HEK293 (cell line): Measurements from ENCODE around the gene ADPRHL1.
A peak's percentile ranks its signal among the peaks of the same experiment; 100 is the strongest.

Experiments
- CTCF ChIA-PET: fragments of 350-600 bp; formaldehyde crosslinking; extraction: SDS; loops from one replicate; lab custom pipeline; 2021; ENCODE audit warnings: antibody characterized with exemption; lab: Yijun Ruan, JAX
- POLR2A ChIA-PET: fragments of 300-600 bp; formaldehyde crosslinking; extraction: SDS; loops from one replicate; lab custom pipeline; 2020; ENCODE audit warnings: antibody characterized with exemption, inconsistent platforms; lab: Yijun Ruan, JAX
- H3K27ac ChIP-seq: fragments of 200-500 bp; sonication (Bioruptor generic); 2 replicates; pipeline ENCODE4 v1.5.1; 2014; ENCODE audit warnings: low read depth, low read length, control low read depth, inconsistent platforms; ENCODE audit errors: extremely low read depth
- H3K36me3 ChIP-seq, 2 experiments: fragments of 200-500 bp in 1 of 2; sonication (Bioruptor generic) in 1 of 2; 1 replicate in 1 of 2; 2 replicates in 1 of 2; pipeline ENCODE4 v1.5.1; 2014 to 2017; ENCODE audit warnings: inconsistent platforms in 2 of 2, low read length in 2 of 2; ENCODE audit not compliant: control insufficient read depth in 2 of 2, insufficient read depth in 1 of 2
- H3K4me1 ChIP-seq: fragments of 200-500 bp; sonication (Bioruptor generic); 2 replicates; pipeline ENCODE4 v1.5.1; 2014; ENCODE audit warnings: mild to moderate bottlenecking, low read length, inconsistent platforms; ENCODE audit not compliant: control insufficient read depth, insufficient read depth
- H3K4me3 ChIP-seq: 2 replicates; pipeline ENCODE4 v1.5.1; 2011; ENCODE audit warnings: low read depth, mild to moderate bottlenecking, control low read depth, low read length, moderate library complexity
- H3K9me3 ChIP-seq: fragments of 200-500 bp; sonication (Bioruptor generic); 2 replicates; pipeline ENCODE4 v1.5.1; 2014; ENCODE audit warnings: low read depth, low read length, inconsistent platforms; ENCODE audit not compliant: control insufficient read depth, insufficient read depth
- SP2 ChIP-seq: fragments of 450-650 bp; formaldehyde crosslinking; IDR thresholded peaks from 2 replicates; pipeline ENCODE4 v1.5.1; 2016; ENCODE audit warnings: missing biosample characterization, missing genetic modification characterization
- ZFP3 ChIP-seq: fragments of 450-650 bp; formaldehyde crosslinking; IDR thresholded peaks from 2 replicates; pipeline ENCODE4 v1.5.1; 2016; ENCODE audit warnings: low read depth, missing biosample characterization, missing genetic modification characterization
- ZNF341 ChIP-seq: fragments of 450-650 bp; formaldehyde crosslinking; IDR thresholded peaks from 2 replicates; pipeline ENCODE4; 2016; ENCODE audit warnings: low read depth, missing biosample characterization, missing genetic modification characterization
- ZNF37A ChIP-seq: fragments of 450-650 bp; IDR thresholded peaks from 2 replicates; pipeline ENCODE4 v1.5.1; 2018; ENCODE audit warnings: missing biosample characterization, missing genetic modification characterization
- ZNF600 ChIP-seq: fragments of 450-650 bp; formaldehyde crosslinking; IDR thresholded peaks from 2 replicates; pipeline ENCODE4 v1.5.1; 2016; ENCODE audit warnings: missing biosample characterization, missing genetic modification characterization
- ZNF626 ChIP-seq: fragments of 450-650 bp; sonication (Bioruptor Pico); formaldehyde crosslinking; IDR thresholded peaks from 2 replicates; pipeline ENCODE4 v1.5.1; 2018; ENCODE audit warnings: missing biosample characterization, missing genetic modification characterization, inconsistent platforms
- ZNF747 ChIP-seq: fragments of 450-650 bp; formaldehyde crosslinking; IDR thresholded peaks from 2 replicates; pipeline ENCODE4 v1.5.1; 2016; ENCODE audit warnings: missing biosample characterization, missing genetic modification characterization
- TF ChIP-seq, protein P1 (sequence below): IDR thresholded peaks from 2 replicates; pipeline ENCODE4 v1.6.1; 2011; ENCODE audit warnings: mild to moderate bottlenecking, low read depth, low read length, borderline replicate concordance
- TF ChIP-seq, protein P2 (sequence below): fragments of 450-650 bp; formaldehyde crosslinking; IDR thresholded peaks from 2 replicates; pipeline ENCODE4 v1.5.1; 2016; ENCODE audit warnings: missing biosample characterization, missing genetic modification characterization
- TF ChIP-seq, protein P3 (sequence below): fragments of 450-650 bp; formaldehyde crosslinking; IDR thresholded peaks from 2 replicates; pipeline ENCODE4 v1.5.1; 2016; ENCODE audit warnings: missing biosample characterization, missing genetic modification characterization
- TF ChIP-seq, protein P4 (sequence below): fragments of 450-650 bp; formaldehyde crosslinking; IDR thresholded peaks from 2 replicates; pipeline ENCODE4 v1.5.1; 2016; ENCODE audit warnings: missing biosample characterization, missing genetic modification characterization

The ADPRHL1 gene

DNA sequence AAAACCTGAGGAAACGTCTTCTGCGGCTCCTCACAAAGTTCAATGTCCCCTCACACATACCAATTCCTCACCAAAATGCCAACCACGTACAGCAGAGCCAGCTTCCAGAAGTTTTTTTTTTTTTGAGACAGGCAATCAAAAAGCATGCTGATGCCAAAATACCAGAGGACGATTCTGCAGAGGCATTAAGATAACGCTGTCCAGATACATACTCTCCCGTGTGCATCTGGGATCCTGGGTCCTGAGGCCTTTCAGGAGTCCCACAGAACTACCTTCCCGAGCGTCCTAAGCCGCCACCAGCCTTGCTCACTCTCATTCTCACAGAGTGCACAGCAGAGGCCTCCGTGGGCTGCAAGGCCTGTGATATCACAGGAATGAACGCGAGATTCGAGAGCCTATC is 32.3 kb upstream of the ADPRHL1 start (continued):
- TF ChIP-seq, protein P1, sequence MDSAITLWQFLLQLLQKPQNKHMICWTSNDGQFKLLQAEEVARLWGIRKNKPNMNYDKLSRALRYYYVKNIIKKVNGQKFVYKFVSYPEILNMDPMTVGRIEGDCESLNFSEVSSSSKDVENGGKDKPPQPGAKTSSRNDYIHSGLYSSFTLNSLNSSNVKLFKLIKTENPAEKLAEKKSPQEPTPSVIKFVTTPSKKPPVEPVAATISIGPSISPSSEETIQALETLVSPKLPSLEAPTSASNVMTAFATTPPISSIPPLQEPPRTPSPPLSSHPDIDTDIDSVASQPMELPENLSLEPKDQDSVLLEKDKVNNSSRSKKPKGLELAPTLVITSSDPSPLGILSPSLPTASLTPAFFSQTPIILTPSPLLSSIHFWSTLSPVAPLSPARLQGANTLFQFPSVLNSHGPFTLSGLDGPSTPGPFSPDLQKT = no peak

DNA sequence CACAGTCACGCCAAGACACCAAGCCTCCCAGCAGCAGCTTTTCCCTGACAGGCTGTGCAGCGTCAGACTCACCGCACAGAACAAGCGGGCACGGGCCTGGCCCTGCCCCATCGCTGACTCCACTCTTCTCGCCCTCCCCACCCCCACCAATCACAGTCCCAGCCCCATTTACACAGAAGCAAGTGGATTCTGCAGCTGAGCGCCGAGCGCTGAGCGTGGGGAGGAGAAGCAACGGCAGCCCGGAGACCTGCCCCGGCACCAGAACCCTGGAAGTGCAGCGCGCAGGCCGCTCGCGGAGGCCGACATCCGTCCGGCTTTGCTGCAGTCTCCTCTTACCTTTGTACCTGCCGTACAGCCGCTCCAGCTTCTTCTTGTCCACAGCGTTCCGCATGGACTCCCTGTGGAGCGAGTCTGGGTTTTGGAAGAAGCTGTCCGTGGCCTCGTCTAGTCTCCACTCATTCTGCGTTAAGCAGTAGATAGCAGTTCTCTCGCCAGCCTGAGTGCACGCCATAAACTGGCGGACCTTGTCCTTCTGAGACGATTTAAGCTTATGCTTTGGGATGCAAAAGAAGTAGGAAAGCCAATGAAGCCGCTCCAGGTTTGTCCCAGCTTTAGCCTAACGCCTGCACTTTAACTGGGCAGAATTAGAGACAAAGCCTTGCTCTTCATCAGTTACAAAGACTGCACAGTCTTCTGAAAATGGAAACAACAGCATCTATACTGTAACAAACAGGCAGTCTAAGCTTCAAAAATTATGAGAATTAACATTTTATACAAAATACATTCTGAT is 30.4 kb upstream of the ADPRHL1 start:
- ChIA-PET CTCF (interaction anchor here (0.7 to 1.1 kb wide), 3 partner anchors 9 to 78 kb away, joined by 3 to 4 read pairs (median 3); no protein-coding TSS in a partner anchor), POLR2A (no interaction called here)
- TF ChIP-seq, protein P2, sequence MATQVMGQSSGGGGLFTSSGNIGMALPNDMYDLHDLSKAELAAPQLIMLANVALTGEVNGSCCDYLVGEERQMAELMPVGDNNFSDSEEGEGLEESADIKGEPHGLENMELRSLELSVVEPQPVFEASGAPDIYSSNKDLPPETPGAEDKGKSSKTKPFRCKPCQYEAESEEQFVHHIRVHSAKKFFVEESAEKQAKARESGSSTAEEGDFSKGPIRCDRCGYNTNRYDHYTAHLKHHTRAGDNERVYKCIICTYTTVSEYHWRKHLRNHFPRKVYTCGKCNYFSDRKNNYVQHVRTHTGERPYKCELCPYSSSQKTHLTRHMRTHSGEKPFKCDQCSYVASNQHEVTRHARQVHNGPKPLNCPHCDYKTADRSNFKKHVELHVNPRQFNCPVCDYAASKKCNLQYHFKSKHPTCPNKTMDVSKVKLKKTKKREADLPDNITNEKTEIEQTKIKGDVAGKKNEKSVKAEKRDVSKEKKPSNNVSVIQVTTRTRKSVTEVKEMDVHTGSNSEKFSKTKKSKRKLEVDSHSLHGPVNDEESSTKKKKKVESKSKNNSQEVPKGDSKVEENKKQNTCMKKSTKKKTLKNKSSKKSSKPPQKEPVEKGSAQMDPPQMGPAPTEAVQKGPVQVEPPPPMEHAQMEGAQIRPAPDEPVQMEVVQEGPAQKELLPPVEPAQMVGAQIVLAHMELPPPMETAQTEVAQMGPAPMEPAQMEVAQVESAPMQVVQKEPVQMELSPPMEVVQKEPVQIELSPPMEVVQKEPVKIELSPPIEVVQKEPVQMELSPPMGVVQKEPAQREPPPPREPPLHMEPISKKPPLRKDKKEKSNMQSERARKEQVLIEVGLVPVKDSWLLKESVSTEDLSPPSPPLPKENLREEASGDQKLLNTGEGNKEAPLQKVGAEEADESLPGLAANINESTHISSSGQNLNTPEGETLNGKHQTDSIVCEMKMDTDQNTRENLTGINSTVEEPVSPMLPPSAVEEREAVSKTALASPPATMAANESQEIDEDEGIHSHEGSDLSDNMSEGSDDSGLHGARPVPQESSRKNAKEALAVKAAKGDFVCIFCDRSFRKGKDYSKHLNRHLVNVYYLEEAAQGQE (tag by site-specific recombination) = no peak
- TF ChIP-seq ZNF600 (tag by site-specific recombination) (0 out of 2 replicates have a peak, but pooled peaks have one; percentile 17), ZNF747 (tag by site-specific recombination) (no peak), ZNF37A (tag by site-specific recombination) (no peak), ZNF341 (tag by site-specific recombination) (no peak)

DNA sequence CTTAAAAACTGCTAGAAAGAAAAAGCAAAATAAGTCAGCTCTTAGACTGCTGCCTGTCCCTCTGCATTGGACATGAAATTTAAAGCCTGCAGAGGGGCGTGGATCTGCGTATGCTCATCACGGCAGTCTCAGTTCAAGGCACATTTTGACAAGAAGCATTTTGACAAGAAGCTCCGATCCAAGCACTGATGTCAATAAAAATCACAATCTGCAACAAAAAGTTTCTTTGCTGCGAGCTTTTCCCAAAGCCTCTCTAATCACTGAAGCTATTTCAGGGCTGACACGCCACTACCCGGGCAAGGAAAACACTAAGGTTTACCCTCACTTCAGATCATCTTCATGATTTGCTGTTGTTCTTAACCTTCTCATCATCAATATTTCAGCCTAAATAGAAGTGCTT is 29.8 kb upstream of the ADPRHL1 start:
- TF ChIP-seq SP2 = no peak
- no peak for TF ChIP-seq ZNF626 (tag by site-specific recombination)
- TF ChIP-seq, protein P3, sequence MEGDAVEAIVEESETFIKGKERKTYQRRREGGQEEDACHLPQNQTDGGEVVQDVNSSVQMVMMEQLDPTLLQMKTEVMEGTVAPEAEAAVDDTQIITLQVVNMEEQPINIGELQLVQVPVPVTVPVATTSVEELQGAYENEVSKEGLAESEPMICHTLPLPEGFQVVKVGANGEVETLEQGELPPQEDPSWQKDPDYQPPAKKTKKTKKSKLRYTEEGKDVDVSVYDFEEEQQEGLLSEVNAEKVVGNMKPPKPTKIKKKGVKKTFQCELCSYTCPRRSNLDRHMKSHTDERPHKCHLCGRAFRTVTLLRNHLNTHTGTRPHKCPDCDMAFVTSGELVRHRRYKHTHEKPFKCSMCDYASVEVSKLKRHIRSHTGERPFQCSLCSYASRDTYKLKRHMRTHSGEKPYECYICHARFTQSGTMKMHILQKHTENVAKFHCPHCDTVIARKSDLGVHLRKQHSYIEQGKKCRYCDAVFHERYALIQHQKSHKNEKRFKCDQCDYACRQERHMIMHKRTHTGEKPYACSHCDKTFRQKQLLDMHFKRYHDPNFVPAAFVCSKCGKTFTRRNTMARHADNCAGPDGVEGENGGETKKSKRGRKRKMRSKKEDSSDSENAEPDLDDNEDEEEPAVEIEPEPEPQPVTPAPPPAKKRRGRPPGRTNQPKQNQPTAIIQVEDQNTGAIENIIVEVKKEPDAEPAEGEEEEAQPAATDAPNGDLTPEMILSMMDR (tag by site-specific recombination) = no peak
- TF ChIP-seq, protein P4, sequence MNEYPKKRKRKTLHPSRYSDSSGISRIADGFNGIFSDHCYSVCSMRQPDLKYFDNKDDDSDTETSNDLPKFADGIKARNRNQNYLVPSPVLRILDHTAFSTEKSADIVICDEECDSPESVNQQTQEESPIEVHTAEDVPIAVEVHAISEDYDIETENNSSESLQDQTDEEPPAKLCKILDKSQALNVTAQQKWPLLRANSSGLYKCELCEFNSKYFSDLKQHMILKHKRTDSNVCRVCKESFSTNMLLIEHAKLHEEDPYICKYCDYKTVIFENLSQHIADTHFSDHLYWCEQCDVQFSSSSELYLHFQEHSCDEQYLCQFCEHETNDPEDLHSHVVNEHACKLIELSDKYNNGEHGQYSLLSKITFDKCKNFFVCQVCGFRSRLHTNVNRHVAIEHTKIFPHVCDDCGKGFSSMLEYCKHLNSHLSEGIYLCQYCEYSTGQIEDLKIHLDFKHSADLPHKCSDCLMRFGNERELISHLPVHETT (tag by site-specific recombination) = no peak
- TF ChIP-seq ZFP3 (tag by site-specific recombination) = no peak
- ChIA-PET POLR2A (no interaction called here), CTCF (interaction anchor here (0.7 to 1.1 kb wide), 2 partner anchors 10 to 49 kb away, joined by 3 read pairs; no protein-coding TSS in a partner anchor)
- no peaks in the 10 kb centered on the region for H3K9me3 ChIP-seq
- H3K4me3 ChIP-seq = no peak overlapping the region
- peaks cover 8% of the 10 kb centered on the region for H3K4me1 ChIP-seq
- peaks cover 14 to 28% of the 10 kb centered on the region in 2 experiments for H3K36me3 ChIP-seq
- no peak overlapping the region for H3K27ac ChIP-seq

More for the DNA sequence above, 30.4 kb upstream of the ADPRHL1 start:
- H3K36me3 ChIP-seq = peaks cover 13 to 24% of the 10 kb centered on the region in 2 experiments
- H3K4me3 ChIP-seq = no peak overlapping the region
- H3K4me1 ChIP-seq = peaks cover 8% of the 10 kb centered on the region
- no peak overlapping the region for H3K27ac ChIP-seq
- H3K9me3 ChIP-seq = no peaks in the 10 kb centered on the region
